Gastroesophageal sphincter (tissue), 4 donors: ENCODE results near the gene PPP2R5B. TPM values are rescaled to one million over a fixed set of nuclear protein-coding genes. Genes with fewer than 3 reads are reported as not detected.

ENCODE experiments used
- ATAC-seq: fragments of 150-250 bp; one replicate; pipeline ENCODE4 v1.9.1; 2016; ENCODE audit warnings: mild to moderate bottlenecking, moderate library complexity
- H3K27ac ChIP-seq, 4 donors: fragments of 200-600 bp; sonication (generic) in 3 of 4; 1 replicate in 3 of 4; 2 replicates in 1 of 4; pipeline ENCODE4 v1.5.1; 2016 to 2019
- H3K27me3 ChIP-seq: fragments of 200-600 bp; sonication (generic); one replicate; pipeline ENCODE4 v1.5.1; 2019
- H3K36me3 ChIP-seq, 2 donors: fragments of 200-600 bp; sonication (generic); one replicate each; pipeline ENCODE4 v1.5.1; 2019; ENCODE audit warnings: control low read depth in 1 of 2
- H3K4me1 ChIP-seq, 3 donors: fragments of 200-600 bp; sonication (generic); 1 replicate in 2 of 3; 2 replicates in 1 of 3; pipeline ENCODE4 v1.5.1; 2016 to 2019; ENCODE audit warnings: control low read depth in 2 of 3
- H3K4me3 ChIP-seq, 2 donors: fragments of 200-600 bp; sonication (generic); one replicate each; pipeline ENCODE4 v1.5.1; 2019; ENCODE audit warnings: mild to moderate bottlenecking in 1 of 2, moderate library complexity in 1 of 2
- H3K9me3 ChIP-seq, 3 donors: fragments of 200-600 bp; sonication (generic); one replicate each; pipeline ENCODE4 v1.5.1; 2017 to 2019; ENCODE audit warnings: control low read depth in 2 of 3
- EP300 ChIP-seq: sonication (generic); formaldehyde crosslinking; IDR thresholded peaks from one replicate; pipeline ENCODE4 v1.6.1; 2017; ENCODE audit warnings: antibody characterized with exemption, mild to moderate bottlenecking
- POLR2A ChIP-seq, 2 donors: fragments of 450-650 bp; IDR thresholded peaks; one replicate each; pipeline ENCODE4 v1.6.1; 2017; ENCODE audit warnings: antibody characterized with exemption in 2 of 2, mild to moderate bottlenecking in 2 of 2, moderate library complexity in 1 of 2
- POLR2AphosphoS5 ChIP-seq: sonication (generic); formaldehyde crosslinking; IDR thresholded peaks from one replicate; pipeline ENCODE4 v1.6.1; 2017; ENCODE audit warnings: antibody characterized with exemption
- WGBS, 2 donors: methylation state at CpG; one replicate each; pipeline ENCODE4 v1.1.5; 2018; ENCODE audit warnings: low coverage in 1 of 2; 5-methylcytosine and 5-hydroxymethylcytosine counted together
- total RNA-seq, 4 donors: library from RNA; depleted of rRNA; stranded (reverse); fragments of >200 nt; gene quantifications; one replicate each; pipeline ENCODE4 v1.1.0, GENCODE V29; 2016
- TF ChIP-seq, protein P1 (sequence below), 4 experiments: fragments of 200-600 bp in 2 of 4; fragments of 450-650 bp in 2 of 4; sonication (generic) in 1 of 4; IDR thresholded peaks; one replicate each; pipeline ENCODE4 v1.5.1; 2017 to 2019; ENCODE audit warnings: antibody characterized with exemption in 4 of 4, mild to moderate bottlenecking in 2 of 4, moderate library complexity in 2 of 4

PPP2R5B gene
- total RNA-seq, 4 donors from 2014 or later: 20.3 to 41.2 (median 27.0) TPM

DNA sequence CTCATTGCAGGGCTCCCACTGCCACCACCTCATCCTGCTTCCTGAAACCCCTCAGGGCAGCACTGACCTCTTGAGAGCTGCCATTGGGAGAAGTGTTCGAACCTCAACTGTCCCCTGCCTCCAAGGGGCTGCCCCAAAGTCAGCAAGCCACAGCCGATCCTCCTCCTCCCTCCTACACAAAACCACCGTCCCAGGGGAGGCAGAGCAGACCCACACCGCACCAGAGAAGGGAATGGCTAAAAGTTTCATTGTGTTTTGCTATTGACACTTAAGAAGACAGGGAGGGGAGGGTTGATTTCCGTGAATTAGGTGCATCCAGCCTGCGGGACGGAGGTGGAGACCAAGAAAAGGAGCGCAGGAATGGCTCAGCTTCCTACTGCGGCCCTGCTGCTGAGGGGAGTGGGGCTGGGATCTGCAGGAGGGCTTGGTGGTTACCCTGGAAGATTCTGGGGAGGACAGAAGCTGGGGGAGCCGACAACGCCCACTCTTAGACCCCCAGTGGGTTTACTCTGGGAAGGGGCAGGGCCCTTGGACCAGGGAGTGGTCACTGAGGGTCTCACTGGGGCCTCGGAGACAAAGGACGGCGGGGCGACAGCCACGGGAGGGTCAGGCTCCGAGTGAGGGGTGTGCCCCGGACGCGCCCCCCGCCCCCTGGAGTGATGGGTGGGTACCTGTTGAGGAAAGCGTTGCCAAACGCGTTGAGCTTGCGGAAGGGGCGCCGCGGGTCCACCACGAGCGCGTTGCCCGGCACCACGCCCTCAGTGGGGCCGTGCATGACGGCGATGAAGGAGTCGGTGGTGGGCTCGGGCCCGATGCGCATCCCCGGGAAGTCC lies 46.9 kb upstream of the PPP2R5B start:
- peak overlapping the region; percentile 74 to 92 for H3K4me3 ChIP-seq
- H3K36me3 ChIP-seq: peaks cover 0 to 18% of the 10 kb centered on the region in 2 donors
- no peak for TF ChIP-seq POLR2AphosphoS5
- no peak for TF ChIP-seq EP300
- TF ChIP-seq POLR2A (IDR thresholded peaks at IDR 0.05): no peak
- TF ChIP-seq, protein P1, sequence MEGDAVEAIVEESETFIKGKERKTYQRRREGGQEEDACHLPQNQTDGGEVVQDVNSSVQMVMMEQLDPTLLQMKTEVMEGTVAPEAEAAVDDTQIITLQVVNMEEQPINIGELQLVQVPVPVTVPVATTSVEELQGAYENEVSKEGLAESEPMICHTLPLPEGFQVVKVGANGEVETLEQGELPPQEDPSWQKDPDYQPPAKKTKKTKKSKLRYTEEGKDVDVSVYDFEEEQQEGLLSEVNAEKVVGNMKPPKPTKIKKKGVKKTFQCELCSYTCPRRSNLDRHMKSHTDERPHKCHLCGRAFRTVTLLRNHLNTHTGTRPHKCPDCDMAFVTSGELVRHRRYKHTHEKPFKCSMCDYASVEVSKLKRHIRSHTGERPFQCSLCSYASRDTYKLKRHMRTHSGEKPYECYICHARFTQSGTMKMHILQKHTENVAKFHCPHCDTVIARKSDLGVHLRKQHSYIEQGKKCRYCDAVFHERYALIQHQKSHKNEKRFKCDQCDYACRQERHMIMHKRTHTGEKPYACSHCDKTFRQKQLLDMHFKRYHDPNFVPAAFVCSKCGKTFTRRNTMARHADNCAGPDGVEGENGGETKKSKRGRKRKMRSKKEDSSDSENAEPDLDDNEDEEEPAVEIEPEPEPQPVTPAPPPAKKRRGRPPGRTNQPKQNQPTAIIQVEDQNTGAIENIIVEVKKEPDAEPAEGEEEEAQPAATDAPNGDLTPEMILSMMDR (IDR thresholded peaks at IDR 0.05): no peak
- 0% methylated on average over 8 of the region's 41 CpGs; no CpG with 5 or more reads in 1 of the 2 donors for WGBS, 2 donors
- H3K9me3 ChIP-seq: no peaks in the 10 kb centered on the region
- H3K4me1 ChIP-seq: peaks cover 0 to 74% (median 37%) of the 10 kb centered on the region in 3 donors
- ATAC-seq: peak; percentile 2
- peak overlapping the region; percentile 48 to 97 (median 97) for H3K27ac ChIP-seq
- H3K27me3 ChIP-seq: no peaks in the 10 kb centered on the region

DNA sequence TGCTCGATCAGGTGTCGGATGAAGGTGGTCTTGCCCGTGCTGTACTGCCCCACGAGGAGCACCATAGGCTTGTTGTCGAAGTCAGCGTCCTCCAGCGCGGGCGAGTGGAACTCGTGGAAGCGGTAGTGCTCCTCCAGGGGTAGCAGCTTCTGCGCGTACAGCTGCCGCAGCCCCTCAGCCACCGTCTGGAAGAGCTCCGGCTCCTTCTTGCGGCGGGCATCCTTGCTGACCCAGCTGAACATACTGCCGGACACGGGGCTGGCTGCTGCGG lies 46.3 kb upstream of the PPP2R5B start:
- Histone ChIP-seq H3K4me1 (peaks cover 0 to 69% (median 35%) of the 10 kb centered on the region in 3 donors), H3K4me3 (peak overlapping the region; percentile 74 to 92), H3K9me3 (no peaks in the 10 kb centered on the region), H3K36me3 (peaks cover 0 to 12% of the 10 kb centered on the region in 2 donors), H3K27ac (peak overlapping the region; percentile 48 to 97 (median 97)), H3K27me3 (no peaks in the 10 kb centered on the region)
- ATAC-seq: peak; percentile 32
- TF ChIP-seq, protein P1 (IDR thresholded peaks at IDR 0.05): no peak
- WGBS, 2 donors: no CpG with 5 or more reads among the region's 21 CpGs

DNA sequence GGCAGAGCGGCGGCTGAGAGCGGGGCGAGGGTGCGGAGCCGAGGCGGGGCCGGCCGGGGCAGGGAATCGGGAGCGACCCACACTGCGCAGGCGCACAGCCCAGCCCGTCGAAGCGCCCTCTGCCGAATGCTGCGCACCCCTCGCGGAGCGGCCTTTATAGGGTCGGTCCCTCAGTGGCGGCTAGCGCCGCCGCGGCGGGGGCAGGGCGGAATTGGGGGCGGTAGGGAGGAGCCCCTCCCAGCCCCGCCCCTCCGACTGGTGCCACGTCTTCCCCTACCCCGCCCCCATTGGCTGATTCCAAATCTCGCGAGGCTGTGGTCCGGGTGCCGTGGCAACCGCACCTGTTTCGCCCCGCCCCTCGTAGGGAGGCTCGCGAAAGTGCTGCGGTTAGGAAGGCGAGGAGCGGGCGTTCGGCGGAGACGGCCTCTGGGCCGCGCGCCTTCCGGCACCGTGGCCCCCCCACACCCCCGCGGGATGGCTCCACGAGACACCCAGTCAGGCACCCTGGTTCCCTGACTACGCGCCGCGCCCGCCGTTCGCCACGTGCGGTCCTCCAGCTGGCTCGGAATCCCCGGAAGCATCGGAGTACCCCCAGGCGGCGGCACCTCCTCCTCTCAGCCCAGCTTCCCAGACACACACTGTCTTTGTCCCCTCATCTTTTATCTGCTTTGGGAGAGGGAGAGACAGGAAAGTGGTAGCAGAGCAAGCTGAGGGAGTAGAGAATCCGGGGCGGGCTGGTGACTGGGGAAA lies 45.8 kb upstream of the PPP2R5B start, which contains the start of gene EHD1:
Gene EHD1, minus strand, starts transcription at position 128 of the 750 bp plus-strand sequence. CDS start 157 bp downstream, outside the sequence.
- H3K9me3 ChIP-seq: no peaks in the 10 kb centered on the region
- H3K4me1 ChIP-seq: peaks cover 0 to 64% (median 30%) of the 10 kb centered on the region in 3 donors
- H3K4me3 ChIP-seq: peak within 1 kb of the TSS; percentile 74 to 92
- H3K27ac ChIP-seq: peak within 1 kb of the TSS; percentile 73 to 97 (median 97)
- ATAC-seq: peak; percentile 91
- peaks cover 0 to 7% of the 10 kb centered on the region in 2 donors for H3K36me3 ChIP-seq
- 0 to 1% methylated on average over 2 to 14 of the region's 75 CpGs for WGBS, 2 donors
- no peaks in the 10 kb centered on the region for H3K27me3 ChIP-seq
- TF ChIP-seq, protein P1 (IDR thresholded peaks at IDR 0.05): peak in 3 of 4 experiments; percentile 59 to 64 (median 60)
- TF ChIP-seq POLR2A (IDR thresholded peaks at IDR 0.05): peak; percentile 99
- no peak for TF ChIP-seq EP300
- TF ChIP-seq POLR2AphosphoS5: peak; percentile 99

DNA sequence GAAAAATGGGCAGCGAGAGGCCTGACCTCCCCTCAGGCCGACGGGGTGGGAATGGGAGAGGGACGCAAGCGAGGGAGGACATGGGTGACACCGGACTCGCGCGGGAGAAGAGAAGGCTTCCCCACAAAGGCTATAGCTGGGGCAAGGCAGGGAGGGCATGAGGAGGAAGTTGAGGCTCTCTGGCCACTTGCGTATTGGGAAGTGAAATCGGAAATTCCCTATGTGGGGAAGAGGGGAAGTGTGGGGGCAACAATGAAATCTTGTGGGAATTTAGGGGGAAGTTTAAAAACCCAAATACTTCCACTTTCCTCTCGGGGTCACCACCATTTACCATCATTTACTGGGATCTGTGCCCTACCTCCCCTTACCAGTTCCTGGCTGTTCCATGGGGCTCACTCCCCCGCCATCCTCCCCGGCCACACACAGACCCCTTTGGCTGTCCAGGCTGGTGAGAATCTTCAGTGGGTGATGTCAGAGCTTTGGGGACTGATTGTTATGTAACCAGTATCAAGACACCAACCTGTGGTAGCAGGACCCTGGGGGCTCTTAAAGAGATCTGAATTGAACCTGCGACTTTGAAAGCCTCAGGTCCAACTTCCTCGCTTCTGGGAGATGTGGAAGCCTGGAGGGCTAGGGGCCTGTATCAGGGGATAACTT lies 45.1 kb upstream of the PPP2R5B start:
- WGBS, 2 donors: 3 to 22% methylated on average over 10 to 16 of the region's 16 CpGs
- H3K4me3 ChIP-seq: peak overlapping the region; percentile 36 to 92
- peaks cover 0 to 57% (median 30%) of the 10 kb centered on the region in 3 donors for H3K4me1 ChIP-seq
- TF ChIP-seq EP300: no peak
- TF ChIP-seq POLR2A (IDR thresholded peaks at IDR 0.05): no peak
- TF ChIP-seq, protein P1 (IDR thresholded peaks at IDR 0.05): no peak
- no peak for TF ChIP-seq POLR2AphosphoS5
- no peak for ATAC-seq
- peaks cover 0 to 2% of the 10 kb centered on the region in 2 donors for H3K36me3 ChIP-seq
- H3K9me3 ChIP-seq: no peaks in the 10 kb centered on the region
- peak overlapping the region; percentile 73 to 97 (median 97) for H3K27ac ChIP-seq
- H3K27me3 ChIP-seq: no peaks in the 10 kb centered on the region
